ENCODE measurements around the gene YY1AP1.

DNA sequence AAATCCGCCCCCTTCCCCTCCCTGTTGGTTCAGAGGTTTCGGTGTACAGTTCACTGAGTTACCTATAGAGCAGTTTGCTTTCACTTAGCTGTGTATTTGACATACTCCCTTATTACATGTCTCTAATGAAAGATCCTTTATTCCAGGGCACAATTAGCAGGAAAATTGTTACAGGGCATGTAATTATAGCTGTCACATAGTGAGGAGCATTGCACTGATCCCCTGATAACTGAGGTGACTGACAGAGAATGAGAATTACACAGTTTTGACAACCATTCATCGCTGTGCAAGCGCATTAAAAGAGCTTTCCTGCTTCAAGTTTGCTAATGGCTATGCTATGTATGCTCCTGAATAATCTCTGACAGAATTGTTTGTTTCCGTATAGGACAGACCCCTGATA, 27.2 kb upstream of the YY1AP1 start:
- TF ChIP-seq CTCF (IDR thresholded peaks at IDR 0.05) (no peak), POLR2A (IDR thresholded peaks at IDR 0.05) (no peak)
